ENCODE results near the gene PHF21A.
A peak's percentile ranks its signal among the peaks of the same experiment; 100 is the strongest.

The PHF21A gene

DNA sequence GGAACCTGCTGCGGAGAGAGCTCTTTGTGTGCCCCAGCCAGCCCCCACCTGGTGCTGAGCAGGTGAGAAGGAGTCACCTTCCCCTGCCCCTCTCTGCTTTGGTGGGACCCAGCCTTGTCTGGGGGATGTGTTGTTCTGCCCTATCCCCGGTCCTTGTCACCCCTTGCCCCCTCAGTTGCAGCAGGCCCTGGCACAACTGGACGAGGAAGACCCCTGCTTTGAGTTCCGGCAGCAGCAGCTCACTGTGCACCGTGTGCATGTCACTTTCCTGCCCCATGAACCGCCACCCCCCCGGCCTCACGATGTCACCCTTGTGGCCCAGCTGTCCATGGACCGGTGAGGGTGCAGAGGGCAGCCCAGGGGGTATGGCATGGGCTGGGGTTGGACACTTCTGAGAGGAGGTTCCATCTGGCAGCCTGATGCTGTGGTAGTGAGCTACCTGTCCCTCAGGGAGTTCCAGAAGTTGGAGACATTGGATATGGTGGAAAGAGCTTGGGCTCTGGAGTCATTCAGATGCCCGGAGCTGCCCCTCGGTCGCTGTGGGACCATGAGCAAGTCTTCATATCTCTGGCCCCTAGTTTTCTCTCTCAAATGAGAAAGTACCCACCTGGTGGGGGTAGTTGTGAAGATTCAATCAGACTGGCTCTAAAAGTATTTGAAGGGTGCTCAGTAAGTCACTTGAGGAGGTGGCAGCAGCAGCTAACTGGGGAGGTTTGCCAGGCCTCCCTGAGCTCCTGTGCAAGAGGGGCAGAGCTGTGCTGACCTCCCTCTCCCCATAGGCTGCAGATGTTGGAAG is 194.5 kb downstream of the PHF21A start:
- Histone ChIP-seq H3K9me3 (replicated peaks in 1 of 11) (no peaks in the 10 kb centered on the region), H3K4me1 (peaks cover 50 to 99% (median 90%) of the 10 kb centered on the region in 10 experiments), H3K4me2 (peak overlapping the region in 9 of 11 experiments; percentile 6 to 99 (median 93); a peak in 15 of 22 replicates), H3K9ac (no peak overlapping the region), H3K27me3 (peaks cover 21 to 37% (median 27%) of the 10 kb centered on the region in 11 experiments), H3K36me3 (peaks cover 0 to 9% (median 0%) of the 10 kb centered on the region in 11 experiments; a peak in 4 of 22 replicates), H3K4me3 (no peak overlapping the region), H4K20me1 (peaks cover 0 to 42% (median 12%) of the 10 kb centered on the region in 11 experiments; a peak in 17 of 22 replicates), H3K27ac (no peak overlapping the region)
- TF ChIP-seq Cebpa-rat (IDR thresholded peaks at IDR 0.05) = no peak

DNA sequence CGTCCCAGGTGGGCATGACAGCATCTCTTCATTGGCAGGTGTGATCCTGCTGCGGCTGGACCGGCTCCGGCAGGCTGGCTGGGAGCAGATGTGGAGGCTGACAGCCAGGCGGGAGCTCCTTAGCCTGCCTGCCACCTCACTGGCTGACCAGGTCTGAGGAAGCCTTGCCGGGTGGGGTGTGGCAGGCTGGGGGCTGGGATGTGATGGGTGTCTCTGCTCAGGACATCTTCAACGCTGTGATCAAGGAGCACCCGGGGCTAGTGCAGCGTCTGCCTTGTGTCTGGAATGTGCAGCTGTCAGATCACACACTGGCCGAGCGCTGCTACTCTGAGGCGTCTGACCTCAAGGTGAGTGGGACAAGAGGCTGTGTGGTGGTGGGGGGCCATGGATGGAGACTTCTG is 195.3 kb downstream of the PHF21A start:
- H3K4me1 ChIP-seq = peaks cover 45 to 99% (median 90%) of the 10 kb centered on the region in 10 experiments
- peaks cover 0 to 9% (median 0%) of the 10 kb centered on the region in 11 experiments; a peak in 1 of 22 replicates for H3K36me3 ChIP-seq
- no peak overlapping the region for H3K27ac ChIP-seq
- H3K9ac ChIP-seq = no peak overlapping the region
- H3K4me2 ChIP-seq = peak overlapping the region in 5 of 11 experiments; percentile 6 to 97 (median 93); a peak in 3 of 22 replicates
- peaks cover 0 to 38% (median 11%) of the 10 kb centered on the region in 11 experiments; a peak in 17 of 22 replicates for H4K20me1 ChIP-seq
- no peak for TF ChIP-seq Cebpa-rat (IDR thresholded peaks at IDR 0.05)
- peaks cover 29 to 44% (median 35%) of the 10 kb centered on the region in 11 experiments for H3K27me3 ChIP-seq
- no peaks in the 10 kb centered on the region for H3K9me3 ChIP-seq (replicated peaks in 1 of 11)
- H3K4me3 ChIP-seq = no peak overlapping the region

DNA sequence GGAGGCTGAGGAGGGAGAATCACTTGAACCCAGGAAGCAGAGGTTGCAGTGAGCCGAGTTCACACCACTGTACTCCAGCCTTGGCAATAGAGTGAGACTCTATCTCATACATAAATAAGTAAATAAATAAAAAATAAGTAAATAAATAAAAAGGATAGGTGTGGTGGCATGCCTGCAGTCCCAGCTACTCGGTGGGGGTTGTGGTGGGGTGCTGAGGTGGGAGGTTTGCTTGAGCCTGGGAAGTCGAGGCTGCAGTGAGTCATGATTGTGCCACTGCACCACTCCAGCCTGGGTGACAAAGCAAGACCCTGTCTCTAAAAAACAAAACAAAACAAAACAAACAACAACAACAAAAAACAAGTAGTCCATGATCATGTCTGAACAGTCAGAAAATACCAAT is 195.7 kb downstream of the PHF21A start:
- TF ChIP-seq Cebpa-rat (IDR thresholded peaks at IDR 0.05) = no peak

DNA sequence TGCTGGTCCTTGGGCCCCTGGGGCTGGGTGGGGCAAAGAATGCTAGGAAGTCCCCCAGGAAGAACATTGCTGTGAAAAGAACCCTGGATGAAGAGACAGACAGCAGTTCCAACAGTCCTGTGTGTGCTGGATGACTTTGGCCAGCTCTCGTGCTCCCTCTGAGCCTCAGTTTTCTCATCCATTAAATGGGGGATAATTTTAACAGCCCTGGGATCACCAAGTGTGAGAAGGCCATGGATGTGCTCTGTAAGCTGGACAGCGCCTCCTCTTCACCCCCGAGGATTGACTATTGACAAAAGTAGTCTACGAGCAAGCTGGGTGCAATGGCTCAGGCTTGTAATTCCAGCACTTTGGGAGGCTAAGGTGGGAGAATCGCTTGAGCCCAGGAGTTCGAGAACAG is 196.3 kb downstream of the PHF21A start:
- peaks cover 35 to 99% (median 86%) of the 10 kb centered on the region in 10 experiments for H3K4me1 ChIP-seq
- H3K4me2 ChIP-seq = peak overlapping the region in 7 of 11 experiments; percentile 90 to 99 (median 93); a peak in 5 of 22 replicates
- H3K9ac ChIP-seq = peak overlapping the region in 1 of 11 experiments; percentile 16; a peak in 1 of 22 replicates
- H4K20me1 ChIP-seq = peaks cover 0 to 35% (median 4%) of the 10 kb centered on the region in 11 experiments; a peak in 9 of 22 replicates
- H3K4me3 ChIP-seq = no peak overlapping the region
- no peak for TF ChIP-seq Cebpa-rat (IDR thresholded peaks at IDR 0.05)
- no peak overlapping the region; a peak in 2 of 22 replicates for H3K27ac ChIP-seq
- peaks cover 0 to 9% (median 0%) of the 10 kb centered on the region in 11 experiments; a peak in 1 of 22 replicates for H3K36me3 ChIP-seq
- H3K27me3 ChIP-seq = peaks cover 36 to 55% (median 45%) of the 10 kb centered on the region in 11 experiments
- no peaks in the 10 kb centered on the region for H3K9me3 ChIP-seq (replicated peaks in 1 of 11)

More for the DNA sequence above, 195.7 kb downstream of the PHF21A start:
- Histone ChIP-seq H3K36me3 (peaks cover 0 to 9% (median 0%) of the 10 kb centered on the region in 11 experiments; a peak in 1 of 22 replicates), H3K27ac (no peak overlapping the region), H3K4me1 (peaks cover 41 to 99% (median 87%) of the 10 kb centered on the region in 10 experiments), H4K20me1 (peaks cover 0 to 36% (median 9%) of the 10 kb centered on the region in 11 experiments; a peak in 17 of 22 replicates), H3K4me2 (0 out of 22 replicates have a peak overlapping the region, but pooled peaks of 1 of the 11 experiments have one; percentile 93), H3K4me3 (no peak overlapping the region), H3K9ac (no peak overlapping the region), H3K27me3 (peaks cover 33 to 48% (median 39%) of the 10 kb centered on the region in 11 experiments), H3K9me3 (replicated peaks in 1 of 11) (no peaks in the 10 kb centered on the region)

DNA sequence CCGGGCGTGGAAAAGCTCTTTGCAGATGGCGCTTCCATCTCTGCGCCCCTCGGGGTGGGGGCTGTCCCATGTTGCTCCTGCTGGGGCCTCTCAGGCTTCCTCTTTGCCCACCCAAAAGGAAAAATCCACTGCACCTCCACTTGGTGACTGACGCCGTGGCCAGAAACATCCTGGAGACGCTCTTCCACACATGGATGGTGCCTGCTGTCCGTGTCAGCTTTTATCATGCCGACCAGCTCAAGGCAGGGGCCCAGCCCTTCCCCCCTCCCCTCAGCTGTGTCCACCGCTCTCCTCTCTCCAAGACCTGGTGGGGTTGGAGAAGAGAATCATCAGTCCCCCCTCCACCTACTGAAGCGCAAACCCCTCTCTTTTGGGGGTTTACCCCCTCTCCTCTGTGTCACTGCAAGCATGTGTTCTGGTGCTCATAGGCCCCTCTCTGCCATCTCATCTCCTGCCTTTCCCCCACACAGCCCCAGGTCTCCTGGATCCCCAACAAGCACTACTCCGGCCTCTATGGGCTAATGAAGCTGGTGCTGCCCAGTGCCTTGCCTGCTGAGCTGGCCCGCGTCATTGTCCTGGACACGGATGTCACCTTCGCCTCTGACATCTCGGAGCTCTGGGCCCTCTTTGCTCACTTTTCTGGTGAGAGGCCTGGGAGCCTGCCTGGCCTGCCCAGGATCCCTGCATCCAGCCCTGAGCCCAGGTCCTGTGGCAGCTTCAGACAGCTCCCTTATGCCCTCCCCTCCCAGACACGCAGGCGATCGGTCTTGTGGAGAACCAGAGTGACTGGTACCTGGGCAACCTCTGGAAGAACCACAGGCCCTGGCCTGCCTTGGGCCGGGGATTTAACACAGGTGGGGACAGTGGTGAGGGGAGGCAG is 197.0 kb downstream of the PHF21A start:
- Histone ChIP-seq H3K4me3 (peak overlapping the region in 4 of 10 experiments; percentile 24 to 57 (median 40); a peak in 3 of 20 replicates), H3K9ac (peak overlapping the region in 3 of 11 experiments; percentile 16 to 60 (median 27); a peak in 3 of 22 replicates), H3K27me3 (peaks cover 36 to 56% (median 47%) of the 10 kb centered on the region in 11 experiments), H3K36me3 (peaks cover 0 to 9% (median 0%) of the 10 kb centered on the region in 11 experiments; a peak in 1 of 22 replicates), H3K4me1 (peaks cover 28 to 99% (median 84%) of the 10 kb centered on the region in 10 experiments), H4K20me1 (peaks cover 0 to 32% (median 0%) of the 10 kb centered on the region in 11 experiments; a peak in 8 of 22 replicates), H3K27ac (peak overlapping the region in 6 of 11 experiments; percentile 4 to 53 (median 32); a peak in 8 of 22 replicates), H3K4me2 (peak overlapping the region; percentile 66 to 99 (median 91)), H3K9me3 (replicated peaks in 1 of 11) (no peaks in the 10 kb centered on the region)
- TF ChIP-seq Cebpa-rat (IDR thresholded peaks at IDR 0.05) = no peak

DNA sequence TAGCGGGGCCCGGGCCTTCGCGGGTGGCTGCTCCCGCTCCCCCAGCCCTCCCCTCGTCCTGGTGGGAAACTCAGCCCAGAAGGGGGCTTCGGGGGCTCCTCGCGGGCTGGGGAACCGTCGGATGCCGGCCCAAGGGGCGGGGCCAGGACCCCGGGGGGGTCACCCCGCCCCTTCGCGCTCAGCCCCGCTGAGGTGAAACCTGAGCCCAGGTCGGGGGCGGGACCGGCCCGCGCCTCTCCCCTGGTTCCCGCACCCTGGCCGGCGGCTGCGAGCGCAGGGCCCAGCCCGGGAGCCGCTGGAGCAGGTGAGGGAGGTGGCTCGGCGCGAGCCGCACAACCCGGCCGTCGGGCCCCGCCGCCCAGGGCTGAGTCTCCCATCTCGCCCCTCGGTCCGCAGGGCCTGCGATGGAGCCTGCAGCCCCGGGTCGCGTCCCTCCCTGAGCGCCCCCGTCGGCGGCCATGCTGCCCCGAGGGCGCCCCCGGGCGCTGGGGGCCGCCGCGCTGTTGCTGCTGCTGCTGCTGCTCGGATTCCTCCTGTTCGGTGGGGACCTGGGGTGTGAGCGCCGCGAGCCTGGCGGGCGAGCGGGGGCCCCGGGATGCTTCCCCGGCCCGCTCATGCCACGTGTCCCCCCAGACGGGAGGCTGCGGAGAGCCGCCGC is 198.7 kb downstream of the PHF21A start, which contains the start of gene LARGE2:
TSS of gene LARGE2 (plus strand) at position 232 of the 658 bp plus-strand sequence. CDS start at position 459, 227 bp downstream.
- peak within 1 kb of the TSS; percentile 6 to 80 (median 64) for H3K9ac ChIP-seq

DNA sequence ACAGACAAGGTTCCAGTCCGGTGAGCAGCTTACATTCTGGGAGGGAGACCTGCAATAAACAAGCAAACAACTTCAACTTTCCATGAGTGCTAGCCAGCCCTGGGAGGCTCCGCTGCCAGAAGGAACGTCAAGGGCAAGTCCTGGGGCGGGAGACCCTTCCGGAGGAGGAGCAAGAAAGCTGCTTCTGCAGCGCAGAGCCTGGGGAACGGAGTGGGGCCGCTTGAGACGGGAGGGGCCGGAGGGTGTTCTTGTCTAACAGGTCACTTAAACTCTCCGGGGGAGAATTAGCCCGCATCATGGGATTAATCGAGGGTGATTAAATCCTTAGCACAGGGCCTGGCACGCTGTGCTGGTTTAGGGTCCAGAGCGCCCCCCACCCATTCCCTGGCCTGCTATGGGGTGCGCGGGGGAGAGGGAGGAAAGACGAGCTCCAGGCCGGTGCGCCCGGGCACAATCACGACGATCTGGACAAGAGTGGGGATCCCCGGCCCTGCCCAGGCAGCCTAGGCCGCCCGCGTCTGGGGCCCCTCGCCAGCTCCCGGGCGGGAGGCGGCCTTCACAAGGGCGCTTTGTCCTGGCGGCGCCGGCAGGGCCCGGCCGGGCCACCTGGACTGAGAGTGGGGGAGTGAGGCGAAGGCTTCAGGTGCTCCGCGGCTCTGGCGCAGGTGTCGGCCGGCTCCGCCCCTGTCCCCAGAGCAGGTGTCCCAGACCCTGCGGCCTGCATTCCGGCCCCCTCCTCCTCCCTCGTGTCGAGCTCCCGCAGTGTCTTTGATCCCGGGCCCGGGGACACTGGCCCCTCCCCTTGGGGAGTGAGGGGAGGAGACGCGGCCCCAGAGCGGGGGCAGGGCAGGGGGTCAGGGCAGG is 199.5 kb downstream of the PHF21A start:
- Histone ChIP-seq H3K4me3 (peak overlapping the region; percentile 38 to 70 (median 58); a peak in 19 of 20 replicates), H3K36me3 (0 out of 22 replicates have a peak, but pooled peaks cover 0 to 7% (median 0%) of the 10 kb centered on the region in 11 experiments), H3K4me1 (peaks cover 32 to 87% (median 71%) of the 10 kb centered on the region in 10 experiments), H3K27ac (peak overlapping the region in 6 of 11 experiments; percentile 53 to 76 (median 68); a peak in 9 of 22 replicates), H3K4me2 (peak overlapping the region; percentile 86 to 99 (median 91)), H3K27me3 (peaks cover 36 to 56% (median 47%) of the 10 kb centered on the region in 11 experiments), H4K20me1 (peaks cover 0 to 32% (median 3%) of the 10 kb centered on the region in 11 experiments; a peak in 9 of 22 replicates), H3K9ac (peak overlapping the region; percentile 6 to 80 (median 64); a peak in 19 of 22 replicates), H3K9me3 (replicated peaks in 1 of 11) (no peaks in the 10 kb centered on the region)
- TF ChIP-seq Cebpa-rat (IDR thresholded peaks at IDR 0.05) = no peak

More for the DNA sequence above, 198.7 kb downstream of the PHF21A start, which contains the start of gene LARGE2:
- H3K9me3 ChIP-seq (replicated peaks in 1 of 11) = no peaks in the 10 kb centered on the region
- peak within 1 kb of the TSS; percentile 38 to 70 (median 58) for H3K4me3 ChIP-seq
- H3K4me1 ChIP-seq = peaks cover 28 to 91% (median 74%) of the 10 kb centered on the region in 10 experiments
- peaks cover 0 to 7% (median 0%) of the 10 kb centered on the region in 11 experiments; a peak in 1 of 22 replicates for H3K36me3 ChIP-seq
- peaks cover 36 to 56% (median 47%) of the 10 kb centered on the region in 11 experiments for H3K27me3 ChIP-seq
- H3K27ac ChIP-seq = peak within 1 kb of the TSS in 9 of 11 experiments; percentile 24 to 76 (median 57); a peak in 17 of 22 replicates
- peaks cover 0 to 32% (median 0%) of the 10 kb centered on the region in 11 experiments; a peak in 6 of 22 replicates for H4K20me1 ChIP-seq
- peak within 1 kb of the TSS; percentile 86 to 99 (median 91) for H3K4me2 ChIP-seq
- no peak for TF ChIP-seq Cebpa-rat (IDR thresholded peaks at IDR 0.05)
